Daoy (cell line): ENCODE measurements around the gene SMG6. TPM values are rescaled to one million over a fixed set of nuclear protein-coding genes. Genes with fewer than 3 reads are reported as not detected.
"Not testable (repeated sequence)": the region's sequence is repeated elsewhere in the genome, so short reads cannot be mapped to it uniquely, and the experiment has no call there.

Experiments used
- DNase-seq: peaks from one replicate; pipeline ENCODE4 v3.0.0-alpha.2; 2015; ENCODE audit warnings: low read depth
- total RNA-seq: library from RNA; depleted of rRNA; stranded (reverse); fragments of >200 nt; shearing (Covaris generic); gene quantifications from 2 replicates; pipeline ENCODE4 v1.2.3, GENCODE V29; 2014

Gene SMG6
- total RNA-seq, 1 experiment from 2014 or later: 23.8 TPM

DNA sequence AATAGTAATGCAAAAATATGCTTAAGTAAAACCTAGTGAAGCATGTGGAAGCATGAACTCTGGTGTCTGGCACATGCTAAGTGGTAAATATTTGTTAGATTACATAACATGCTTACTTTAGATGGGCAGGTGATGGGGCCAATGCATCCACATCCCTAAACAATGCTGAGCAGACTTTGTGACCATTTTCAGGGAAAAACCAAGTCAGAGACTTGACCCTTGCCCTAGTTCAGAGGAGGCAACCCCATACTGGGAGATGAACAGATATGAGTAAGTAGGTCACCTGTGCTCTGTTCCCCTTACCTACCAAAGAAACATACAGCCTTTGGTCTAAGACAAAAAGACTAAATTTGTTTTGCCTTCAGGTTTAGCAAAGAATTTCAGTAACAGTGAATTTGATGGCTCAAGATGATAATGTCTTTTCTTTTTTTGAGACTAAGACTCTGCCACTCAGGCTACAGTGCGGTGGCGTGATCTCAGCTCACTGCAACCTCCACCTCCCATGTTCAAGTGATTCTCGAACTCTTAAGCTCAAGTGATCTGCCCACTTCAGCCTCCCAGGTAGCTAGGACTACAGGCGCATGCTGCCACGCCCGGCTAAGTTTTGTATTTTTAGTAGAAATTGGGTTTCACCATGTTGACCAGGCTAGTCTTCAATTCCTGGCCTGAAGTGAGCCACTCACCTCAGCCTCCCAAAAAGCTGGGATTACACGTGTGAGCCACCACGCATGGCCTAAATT is 157.3 kb downstream of the SMG6 start:
- no peak for DNase-seq

GRCh38 chr17:2144701-2145100 is 158.9 kb downstream of the SMG6 start:
- no peak for DNase-seq

GRCh38 chr17:2143332-2143731 is 160.3 kb downstream of the SMG6 start:
- DNase-seq: no peak

DNA sequence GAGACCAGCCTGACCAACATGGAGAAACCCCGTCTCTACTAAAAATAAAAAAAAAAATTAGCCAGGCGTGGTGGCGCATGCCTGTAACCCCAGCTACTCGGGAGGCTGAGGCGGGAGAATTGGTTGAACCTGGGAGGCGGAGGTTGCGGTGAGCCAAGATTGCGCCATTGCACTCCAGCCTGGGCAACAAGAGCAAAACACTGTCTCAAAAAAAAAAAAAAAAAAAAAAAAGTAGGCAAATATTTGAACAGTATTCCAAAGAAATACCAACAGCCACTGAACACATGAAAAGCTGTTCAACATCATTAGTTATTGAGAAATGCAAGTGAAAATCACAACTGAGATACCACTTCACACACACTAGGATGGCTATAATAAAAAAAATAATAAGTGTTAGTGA is 160.9 kb downstream of the SMG6 start:
- DNase-seq: not testable (repeated sequence)

- no peak for DNase-seq
These were observed 162.9 kb downstream of the SMG6 start for GRCh38 chr17:2140683-2141082.

GRCh38 chr17:2138761-2139160 is 164.8 kb downstream of the SMG6 start:
- DNase-seq: peak; percentile 41

DNA sequence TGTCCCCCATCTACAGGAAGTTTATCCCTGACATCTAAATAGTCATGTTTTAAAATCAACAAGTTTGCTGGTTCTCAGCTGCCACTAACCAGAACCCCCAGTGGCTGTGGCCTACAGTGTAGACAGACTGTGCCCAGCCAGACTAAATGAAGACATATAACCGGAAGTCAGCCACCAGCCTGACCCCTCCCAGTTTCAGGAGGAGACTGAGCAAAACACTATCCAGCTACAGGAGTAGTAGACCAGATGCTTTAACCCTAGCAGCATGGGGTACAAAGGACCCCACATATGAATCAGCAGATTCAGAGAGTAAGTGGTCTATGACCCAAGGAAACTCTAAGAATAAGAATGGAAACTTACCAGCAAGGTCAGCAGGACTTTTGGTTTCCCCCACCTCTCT is 165.3 kb downstream of the SMG6 start:
- DNase-seq: peak; percentile 47

DNA sequence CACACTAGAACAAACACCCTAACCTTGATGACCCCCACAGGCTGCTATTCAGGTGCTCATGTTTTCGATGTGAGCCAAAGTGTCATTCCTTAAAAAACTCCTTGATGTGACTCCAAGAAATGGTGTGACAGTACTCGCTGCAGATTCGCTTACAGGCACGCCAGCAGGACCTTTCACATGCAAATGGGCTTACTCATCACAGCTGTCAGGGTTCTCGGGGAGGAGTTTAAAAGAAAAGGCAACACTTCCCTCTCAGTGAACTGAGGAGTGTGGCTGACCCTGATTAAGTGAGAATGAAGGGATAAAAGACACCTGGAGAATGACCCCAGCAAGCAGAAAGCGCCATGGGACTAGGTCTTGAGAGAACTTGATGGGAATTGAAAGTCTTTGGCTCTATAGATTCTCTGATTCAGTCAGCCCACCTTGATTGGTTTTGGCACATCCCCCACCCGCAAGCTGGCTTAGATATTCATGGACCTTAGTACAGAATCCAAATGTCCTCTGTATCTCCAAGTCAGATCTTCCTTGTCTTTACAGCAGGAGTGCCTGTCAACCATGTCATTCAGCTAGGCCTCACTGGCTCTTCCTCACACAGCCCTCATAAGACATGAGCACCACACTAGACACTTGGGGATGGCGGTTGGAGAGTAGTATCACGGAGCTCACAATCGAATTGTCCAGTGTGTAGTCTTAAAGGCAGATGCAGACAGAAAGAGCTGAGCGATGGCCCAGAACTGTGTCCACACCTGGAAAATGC is 166.1 kb downstream of the SMG6 start:
- peak; percentile 79 for DNase-seq

GRCh38 chr17:2136241-2136640 is 167.3 kb downstream of the SMG6 start:
- DNase-seq: peak; percentile 36

- DNase-seq: no peak
These were observed 175.6 kb downstream of the SMG6 start for GRCh38 chr17:2128011-2128410.

DNA sequence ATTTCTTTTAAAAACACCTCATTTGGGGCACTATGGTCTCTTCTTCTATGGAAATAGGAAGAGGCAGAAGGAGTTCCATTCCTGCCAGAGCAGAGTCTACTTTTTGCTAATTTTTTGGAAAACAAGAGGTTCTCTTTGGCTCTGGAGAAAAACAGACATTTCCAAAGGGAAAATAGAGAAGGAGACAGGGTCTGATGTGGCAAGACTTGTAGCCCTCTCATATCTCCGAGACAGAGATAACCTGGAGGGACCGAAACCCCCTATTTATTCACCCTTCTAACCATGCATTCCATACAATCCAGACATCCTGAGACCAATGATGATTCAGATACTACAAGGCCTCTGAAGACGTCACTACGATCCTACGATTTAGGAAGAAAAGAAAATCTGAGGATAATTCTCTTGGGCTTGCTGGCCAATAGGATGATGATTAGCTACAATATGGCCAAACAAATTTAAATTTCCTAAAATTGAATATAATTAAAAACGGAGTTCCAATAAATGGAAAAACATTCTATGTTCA is 178.5 kb downstream of the SMG6 start:
- DNase-seq: no peak

GRCh38 chr17:2124391-2124790 is 179.2 kb downstream of the SMG6 start:
- DNase-seq: no peak

GRCh38 chr17:2123375-2124251 is 180.0 kb downstream of the SMG6 start:
- no peak for DNase-seq

DNA sequence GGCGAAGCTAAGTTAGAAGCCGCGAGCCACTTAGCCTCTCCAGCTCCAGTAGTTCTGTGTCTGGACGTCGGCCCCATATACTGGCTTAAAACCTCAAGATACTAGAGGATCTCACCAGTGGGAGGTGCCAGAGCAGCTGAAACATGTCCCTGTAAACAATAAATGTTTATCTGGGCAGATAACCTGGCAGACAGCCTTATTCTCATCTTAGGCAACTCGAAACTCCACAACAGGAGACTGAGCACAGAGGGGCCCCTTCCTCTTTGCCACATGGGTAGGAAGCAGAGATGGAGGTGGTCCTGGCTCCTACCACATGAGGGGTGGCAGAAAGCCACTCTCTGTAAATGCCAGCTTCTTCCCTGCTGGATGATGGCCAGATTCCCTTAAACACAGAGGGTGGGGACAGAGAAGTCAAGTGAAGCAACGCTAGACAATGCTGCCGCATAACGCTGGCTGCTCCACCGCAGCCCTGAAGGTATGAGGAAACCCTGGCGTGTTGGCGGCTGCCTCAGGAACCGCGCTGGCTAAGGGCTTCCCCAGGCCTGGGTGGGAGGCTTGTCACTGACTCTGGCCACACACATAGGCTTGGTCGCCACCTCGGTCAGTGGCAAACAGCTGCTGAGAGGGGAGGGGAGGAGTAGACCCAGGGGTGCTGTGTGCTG is 180.8 kb downstream of the SMG6 start:
- no peak for DNase-seq

GRCh38 chr17:2120586-2121335 is 182.8 kb downstream of the SMG6 start:
- no peak for DNase-seq

DNA sequence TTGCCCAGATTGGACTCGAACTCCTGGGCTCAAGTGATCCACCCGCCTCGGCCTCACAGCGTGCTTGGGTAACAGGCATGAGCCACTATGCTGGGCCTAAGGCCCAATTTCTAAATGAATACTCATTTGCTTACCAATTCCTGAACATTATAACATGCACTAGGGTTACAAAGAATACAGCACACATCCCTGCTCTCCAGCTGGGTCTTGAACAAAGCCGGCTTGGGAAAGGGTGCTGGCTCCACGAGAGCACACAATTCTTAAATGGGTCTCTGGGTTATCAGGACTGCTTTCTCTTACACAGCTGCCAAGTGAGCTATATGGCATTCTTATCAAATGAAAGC is 190.3 kb downstream of the SMG6 start:
- no peak for DNase-seq

- no peak for DNase-seq
These were observed 191.9 kb downstream of the SMG6 start for GRCh38 chr17:2111691-2112090.

DNA sequence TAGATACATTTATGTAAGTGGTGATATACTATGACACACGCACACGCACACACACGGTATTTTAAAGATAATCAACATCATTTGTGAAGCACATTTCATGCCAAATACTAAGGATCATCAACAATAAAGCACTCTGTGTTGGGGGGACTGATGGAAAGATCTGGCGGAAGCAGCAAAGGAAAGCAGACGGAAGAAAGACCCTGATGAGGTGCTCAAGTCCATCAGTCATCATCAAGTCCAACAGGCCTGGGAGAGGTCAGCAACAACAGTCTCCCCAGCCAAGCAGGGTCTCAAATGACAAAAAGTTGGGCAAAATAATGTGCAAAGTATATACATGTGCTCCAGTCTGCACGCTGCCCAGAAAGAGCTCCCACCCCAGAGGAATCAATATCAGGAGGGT is 193.1 kb downstream of the SMG6 start:
- no peak for DNase-seq

DNA sequence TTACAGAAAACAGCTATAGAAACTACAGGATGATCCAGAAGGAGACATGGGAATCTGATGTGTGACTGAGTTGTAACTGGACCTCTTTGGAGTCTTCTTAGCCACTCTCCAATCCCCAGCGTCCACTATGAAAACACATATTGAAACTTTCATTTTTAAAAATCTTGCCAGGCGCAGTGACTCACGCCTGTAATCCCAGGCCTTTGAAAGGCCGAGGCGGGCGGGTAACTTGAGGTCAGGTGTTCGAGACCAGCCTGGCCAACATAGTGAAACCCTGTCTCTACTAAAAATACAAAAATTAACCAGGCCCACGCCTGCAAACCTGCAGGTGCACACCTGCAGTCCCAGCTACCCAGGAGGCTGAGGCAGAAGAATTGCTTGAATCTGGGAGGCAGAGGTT is 195.4 kb downstream of the SMG6 start:
- no peak for DNase-seq

- DNase-seq: no peak
These were observed 196.1 kb downstream of the SMG6 start for GRCh38 chr17:2107506-2107905.

DNA sequence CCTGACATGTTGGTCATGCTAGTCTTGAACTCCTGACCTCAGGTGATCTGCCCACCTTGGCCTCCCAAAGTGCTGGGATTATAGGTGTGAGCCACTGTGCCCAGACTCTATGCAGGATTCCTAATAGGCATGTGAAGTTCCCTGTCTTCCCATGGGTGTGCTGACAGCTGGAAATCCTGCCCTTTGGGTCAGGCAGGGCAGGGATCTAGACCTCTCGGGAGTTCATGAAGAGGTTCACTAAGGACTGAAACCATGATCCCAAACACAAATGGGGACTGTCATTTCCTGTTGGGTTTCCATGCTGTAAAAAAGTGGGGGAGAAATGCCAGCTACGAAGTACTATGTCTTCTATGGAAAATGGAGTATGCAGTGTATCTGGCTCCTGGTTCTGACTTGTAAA is 196.5 kb downstream of the SMG6 start:
- no peak for DNase-seq
